GM18502 (cell line): ENCODE measurements around the gene KIF1C.
A peak's percentile ranks its signal among the peaks of the same experiment; 100 is the strongest.

Experiments
- ATAC-seq: cut with Tn5 transposase; IDR thresholded peaks from one replicate; pipeline ENCODE4 v1.9.1; 2021; ENCODE audit warnings: mild to moderate bottlenecking; ENCODE audit not compliant: unreplicated experiment, poor library complexity

The KIF1C gene

GRCh38 chr17:4968486-4969046, 29.2 kb upstream of the KIF1C start:
- no peak for ATAC-seq

DNA sequence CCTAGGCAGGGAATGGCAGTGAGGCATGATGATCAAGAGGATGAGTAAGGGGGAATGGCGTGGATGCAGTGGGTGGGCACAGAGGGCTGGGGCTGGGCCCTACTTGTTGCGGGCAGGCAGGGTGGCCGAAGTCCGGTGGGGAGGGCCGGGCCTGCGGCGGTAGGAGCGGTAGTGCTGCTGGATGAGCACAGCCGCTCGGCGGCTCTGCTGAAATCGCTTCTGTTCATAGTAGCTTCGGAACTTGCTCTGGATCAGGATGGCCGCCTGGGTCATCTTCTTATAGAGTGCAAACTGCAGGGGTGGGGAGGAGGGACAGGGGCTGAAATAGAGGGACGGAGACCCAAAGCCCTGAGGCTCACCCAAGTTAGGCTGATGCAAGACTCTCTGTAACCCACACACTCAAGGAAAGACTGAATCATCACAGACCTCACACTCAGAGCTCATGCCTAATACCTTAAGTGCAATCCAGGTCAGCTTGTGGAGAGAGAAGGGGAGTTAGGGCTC, 28.7 kb upstream of the KIF1C start:
- no peak for ATAC-seq

DNA sequence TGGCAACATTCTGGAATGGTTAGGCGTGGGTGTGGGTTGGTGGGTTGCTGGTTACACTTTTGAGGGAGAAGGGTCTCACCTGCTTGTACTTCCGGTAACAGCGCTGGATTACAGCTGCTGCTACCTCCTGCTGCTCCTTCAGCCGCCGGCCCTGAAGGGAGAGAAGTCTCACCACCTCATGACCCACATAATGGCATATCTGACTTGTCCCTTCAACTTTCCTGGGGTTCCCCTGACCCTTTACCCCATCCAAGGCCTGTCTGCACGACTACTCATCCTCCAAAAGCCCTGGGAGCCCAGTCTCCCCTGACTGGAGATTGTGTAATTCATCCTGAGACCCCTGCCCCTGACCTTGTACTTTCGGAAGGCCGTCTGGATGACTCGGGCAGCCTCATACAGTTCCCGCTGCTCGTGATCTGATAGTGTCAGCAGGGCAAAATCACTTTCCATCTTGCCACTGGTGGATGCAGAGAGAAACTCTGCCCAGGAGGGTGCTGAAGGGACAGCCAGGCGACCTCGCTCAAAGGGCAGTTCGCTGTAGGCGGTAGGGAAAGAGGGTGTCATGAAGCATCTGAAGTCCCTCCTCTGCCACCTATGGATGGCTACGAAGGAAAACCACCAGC, 28.1 kb upstream of the KIF1C start:
- ATAC-seq: no peak

- no peak for ATAC-seq
Measured at GRCh38 chr17:4970273-4970672, 27.5 kb upstream of the KIF1C start.

DNA sequence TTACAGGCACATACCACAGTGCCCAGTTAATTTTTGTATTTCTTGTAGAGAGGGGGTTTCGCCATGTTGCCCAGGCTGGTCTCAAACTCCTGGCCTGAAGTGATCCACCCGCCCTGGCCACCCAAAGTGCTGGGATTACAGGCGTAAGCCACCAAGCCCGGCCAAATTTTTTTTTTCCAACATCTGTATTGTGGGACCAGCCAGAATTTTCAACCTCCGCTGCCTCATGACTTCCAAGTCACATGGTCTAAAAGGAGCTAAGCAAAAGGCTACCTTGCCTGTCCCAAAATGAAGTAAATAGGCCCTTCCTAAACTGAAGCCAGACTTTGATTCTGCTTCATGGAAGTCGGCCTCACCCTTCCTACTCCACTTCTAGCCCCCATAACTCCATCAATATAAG, 25.9 kb upstream of the KIF1C start:
- no peak for ATAC-seq

GRCh38 chr17:4972322-4972721, 25.4 kb upstream of the KIF1C start:
- no peak for ATAC-seq

DNA sequence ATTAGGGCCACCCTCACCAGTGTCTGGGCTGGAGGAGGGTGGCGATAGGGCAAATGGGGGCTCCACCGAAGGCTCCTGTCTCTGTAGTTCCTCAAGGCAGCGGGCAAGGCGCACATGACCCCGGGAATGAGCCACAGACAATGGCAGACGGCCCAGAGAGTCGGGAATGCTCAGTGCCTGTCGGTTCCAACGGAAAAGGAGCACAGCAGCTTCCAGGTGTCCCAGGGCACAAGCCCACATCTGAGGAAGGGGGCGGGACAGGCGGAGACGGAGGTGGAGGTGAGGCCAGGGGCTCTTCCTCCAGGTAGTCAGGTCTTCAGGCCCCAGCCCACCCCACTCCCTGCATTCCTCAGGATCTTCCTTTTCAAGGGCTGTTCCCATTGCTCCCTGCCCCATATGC, 25.0 kb upstream of the KIF1C start:
- no peak for ATAC-seq

GRCh38 chr17:4973256-4974114, 24.3 kb upstream of the KIF1C start:
- ATAC-seq: no peak

DNA sequence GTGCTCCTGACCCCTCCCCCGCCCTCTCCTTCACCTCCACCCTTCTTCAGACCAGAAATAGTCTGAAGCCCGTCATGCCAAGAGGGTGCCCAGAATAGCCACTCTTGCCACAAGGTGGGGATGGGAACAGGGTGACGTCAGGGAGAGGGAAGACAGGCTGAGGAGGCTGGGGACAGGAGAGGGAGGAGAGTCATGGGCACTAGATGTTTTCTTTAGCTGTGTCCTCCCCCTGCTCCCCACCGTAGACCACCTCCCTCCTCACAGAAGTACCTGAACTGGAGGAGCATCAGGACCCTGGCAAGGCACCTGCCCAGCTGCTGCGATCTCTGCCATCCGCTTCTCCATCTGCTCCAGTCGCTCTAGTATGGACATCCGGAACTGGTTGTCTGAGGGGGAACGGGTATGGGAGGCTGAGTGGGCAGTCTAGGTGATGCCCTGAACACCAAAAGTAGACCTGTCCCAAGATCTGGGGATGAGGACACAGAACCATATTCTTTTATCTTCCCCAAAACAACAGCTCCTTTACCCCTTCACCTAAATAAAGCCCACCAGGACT, 23.6 kb upstream of the KIF1C start:
- ATAC-seq: no peak

- ATAC-seq: no peak
Measured at GRCh38 chr17:4978726-4979125, 19.0 kb upstream of the KIF1C start.

DNA sequence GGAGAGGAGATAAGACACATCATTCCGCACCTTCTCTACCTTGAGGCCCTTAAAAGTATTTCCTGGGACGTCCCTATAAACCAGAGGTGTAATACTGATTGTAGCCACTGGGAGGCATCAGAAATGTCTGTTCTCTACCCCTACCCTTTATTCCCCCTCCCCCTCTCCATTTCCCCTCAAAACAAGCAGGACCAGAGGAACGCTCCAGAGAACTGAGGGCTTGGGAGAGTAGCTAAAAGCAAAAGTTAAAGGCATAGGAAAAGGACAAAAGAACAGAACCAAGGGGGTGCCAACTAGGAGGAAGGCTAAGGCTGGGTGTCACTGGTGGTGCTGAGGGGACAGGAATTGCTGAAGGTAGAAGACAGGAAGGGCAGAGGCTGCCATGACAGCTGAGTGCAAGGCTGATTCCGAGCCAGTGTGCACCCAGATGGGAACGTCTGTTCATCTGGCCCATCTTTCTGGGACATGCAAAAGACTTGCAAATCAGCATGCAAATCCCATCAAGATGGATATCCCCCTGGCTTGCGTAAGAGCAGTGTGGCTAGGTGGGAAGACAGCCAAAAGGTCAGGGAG, 17.0 kb upstream of the KIF1C start:
- ATAC-seq: no peak

- ATAC-seq: no peak
Measured at GRCh38 chr17:4982305-4982704, 15.4 kb upstream of the KIF1C start.

DNA sequence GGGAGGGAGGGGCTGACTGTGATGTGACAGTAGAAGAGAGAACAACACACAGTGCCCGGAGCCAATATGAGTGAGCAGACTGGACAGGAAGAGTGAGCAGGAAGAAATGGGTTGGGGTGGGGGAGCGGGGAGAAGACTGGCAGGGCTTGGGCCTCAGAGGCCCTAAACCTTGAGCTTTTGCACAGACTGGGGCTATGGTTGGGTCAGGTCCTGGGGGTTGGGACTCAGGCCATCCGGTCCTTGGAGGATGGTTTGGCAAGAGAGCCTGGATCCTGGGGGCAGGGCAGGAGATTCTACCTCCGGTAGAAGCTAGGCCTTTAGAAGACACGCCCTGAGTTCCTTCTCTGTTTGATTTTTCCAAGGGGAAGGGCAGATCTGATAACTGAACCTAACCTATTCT, 11.3 kb upstream of the KIF1C start:
- ATAC-seq: no peak

DNA sequence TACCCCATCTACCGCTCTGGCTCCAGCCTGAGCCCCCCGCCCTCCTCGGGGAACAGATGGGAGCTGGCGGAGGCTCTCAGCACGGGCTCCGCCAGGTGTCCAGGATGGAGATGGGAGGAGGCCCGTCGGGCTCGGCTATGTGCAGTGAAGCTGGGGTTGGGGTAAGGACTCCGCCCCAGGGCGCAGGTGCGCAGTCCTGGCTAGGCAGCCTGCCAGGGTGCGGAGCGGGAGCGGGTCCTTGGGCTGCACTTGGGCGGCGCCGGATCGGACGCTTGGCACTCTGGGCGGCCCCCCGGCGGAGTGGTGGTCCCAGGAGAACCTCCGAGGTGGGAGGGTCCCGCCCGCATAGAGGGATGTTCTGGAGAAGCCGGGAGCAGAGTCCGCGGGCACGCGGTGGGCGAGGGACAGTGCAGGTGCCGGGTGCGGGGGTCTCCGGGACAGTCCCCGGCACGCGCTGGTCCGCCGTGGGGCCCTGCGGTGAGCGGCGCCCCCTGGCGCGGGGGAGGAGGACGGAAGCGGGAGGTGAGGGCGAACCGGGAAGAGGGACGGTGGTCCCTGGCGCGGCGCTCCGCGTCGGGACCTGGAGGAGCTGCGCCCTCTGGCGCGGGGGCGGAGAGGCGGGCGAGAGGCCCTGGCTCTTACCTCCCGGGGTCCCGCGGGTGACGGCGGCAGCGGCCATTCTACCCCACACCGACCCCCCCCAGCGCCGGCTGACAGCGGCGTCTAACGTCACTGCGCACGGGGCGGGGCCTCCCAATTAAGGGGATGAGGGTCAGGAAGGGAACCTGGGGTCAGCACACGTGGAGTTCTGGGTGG, 10.6 kb upstream of the KIF1C start, which contains the start of gene CAMTA2:
TSS of gene CAMTA2 (minus strand) at position 725 of the 816 bp plus-strand sequence. CDS start 1,453 bp downstream, outside the sequence.
- ATAC-seq: peak; percentile 75

DNA sequence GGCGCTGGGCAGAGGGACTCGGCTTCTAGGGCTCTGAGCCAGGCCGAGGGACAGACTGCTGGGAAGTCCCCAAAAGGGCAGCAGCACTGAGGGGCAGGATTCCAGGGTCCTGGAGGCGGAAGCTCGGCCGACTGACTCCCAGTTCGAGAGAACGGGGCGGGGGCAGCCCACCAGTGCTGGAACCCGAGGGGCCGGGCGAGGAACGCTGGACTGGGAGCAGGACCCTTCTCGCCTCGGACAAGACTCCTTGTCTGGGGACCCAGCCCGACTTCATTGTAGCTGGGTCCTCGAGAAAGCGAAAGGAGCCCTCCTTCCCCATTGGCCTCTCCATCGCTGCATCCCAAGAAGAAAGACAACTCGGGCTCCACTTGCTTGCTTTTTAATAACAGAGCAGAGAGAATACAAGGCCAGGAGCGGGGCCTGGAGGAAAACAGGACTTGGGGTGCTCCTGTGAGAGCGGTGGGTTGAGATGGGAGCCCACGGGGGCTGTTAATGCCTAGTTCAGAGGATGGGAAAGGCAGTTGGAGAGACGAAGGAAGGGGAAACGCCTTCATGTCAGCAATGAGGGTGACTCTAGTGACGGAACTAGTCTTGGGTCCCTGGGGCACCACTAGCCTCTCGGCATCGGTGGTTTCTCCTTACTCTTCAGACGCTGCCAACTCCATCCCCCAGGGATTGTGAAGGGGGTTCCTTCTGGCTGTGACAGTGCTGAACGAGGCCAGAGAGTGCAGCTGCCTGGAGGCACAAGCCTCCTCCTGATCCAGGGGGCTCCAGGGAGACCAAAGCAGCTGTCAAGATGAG, 9.8 kb upstream of the KIF1C start:
- no peak for ATAC-seq

DNA sequence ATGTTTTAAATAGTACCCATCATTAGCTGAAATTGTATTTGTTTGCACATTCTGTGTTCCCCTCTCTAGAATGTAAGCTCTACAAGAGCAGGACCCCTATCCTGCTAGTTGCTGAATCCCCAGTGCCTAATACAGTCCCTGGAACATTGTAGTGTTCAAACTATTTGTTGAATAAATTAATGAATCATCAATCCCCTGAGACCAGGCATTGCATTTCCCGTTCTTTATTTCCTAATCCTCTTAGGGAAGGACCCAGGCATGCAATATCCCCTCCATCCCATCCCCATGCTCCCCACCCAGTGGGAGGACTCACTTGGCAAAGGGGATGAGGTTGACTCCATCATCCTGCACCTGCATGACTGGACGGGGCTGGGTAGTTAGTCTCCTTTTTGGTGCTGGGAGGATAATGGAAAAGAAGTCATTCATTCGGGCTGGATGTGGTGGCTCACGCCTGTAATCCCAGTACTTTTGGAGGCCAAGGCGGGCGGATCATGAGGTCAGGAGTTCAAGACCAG, 3.6 kb upstream of the KIF1C start:
- ATAC-seq: no peak

GRCh38 chr17:4998027-4998731, 429 bp downstream of the KIF1C start:
- peak; percentile 5 for ATAC-seq

DNA sequence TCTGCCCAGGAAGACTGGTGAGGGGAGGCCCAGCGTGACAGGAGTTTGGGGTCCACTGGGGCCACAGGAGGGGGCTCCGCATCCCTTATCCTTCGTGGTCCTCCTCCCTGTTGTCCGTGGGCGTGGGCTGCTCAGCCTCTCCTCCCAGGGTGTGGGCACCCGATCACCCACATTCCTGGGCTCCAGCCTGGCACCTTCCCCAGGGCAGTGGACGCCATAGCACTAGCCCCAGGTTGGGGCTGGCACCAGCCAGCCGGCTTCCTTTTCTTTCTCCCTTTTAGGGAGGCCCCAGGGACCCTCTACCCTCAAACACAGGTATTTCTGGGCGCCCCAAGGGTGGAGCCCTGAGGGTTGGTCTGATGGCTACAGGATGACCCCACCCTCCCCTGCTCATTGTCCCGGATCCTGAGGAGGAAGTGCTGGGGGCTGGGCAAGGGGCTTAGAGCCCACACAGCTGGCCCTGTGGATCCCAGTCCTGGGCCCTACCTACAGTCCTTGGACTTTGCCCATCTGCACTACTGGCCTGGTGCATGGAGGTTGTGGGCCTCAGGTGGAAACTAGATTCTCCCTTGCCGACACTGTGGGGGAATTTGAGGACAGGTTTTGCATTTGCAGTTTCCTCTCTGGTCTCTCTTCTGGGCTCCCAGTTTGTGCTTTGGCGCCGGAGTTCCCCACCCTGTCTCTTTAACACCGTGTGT, 1.1 kb downstream of the KIF1C start:
- no peak for ATAC-seq
